Measurements from ENCODE around the gene TMBIM1. TPM values are rescaled to one million over a fixed set of nuclear protein-coding genes. Genes with fewer than 3 reads are reported as not detected.

The TMBIM1 gene
- total and polyA plus RNA-seq, 5 donors = 64.3 to 158 (median 106) TPM

- 54% methylated on average over 5 of the region's 5 CpGs for WGBS
- Histone ChIP-seq H3K27ac (ENCODE audit: low read length) (no peak overlapping the region), H3K4me3 (ENCODE audit: low read length) (no peak overlapping the region), H3K4me1 (ENCODE audit: control insufficient read depth, insufficient read depth, low read length) (peaks cover 6% of the 10 kb centered on the region), H3K27me3 (ENCODE audit: control insufficient read depth, insufficient read depth) (no peaks in the 10 kb centered on the region), H3K9me3 (ENCODE audit: control insufficient read depth, low read length) (no peaks in the 10 kb centered on the region)
- no peak for ATAC-seq
- intact Hi-C loops (cut with DNase I) = no loop called here
- DNase-seq = peak in 1 of 3 donors; percentile 49
Measured at GRCh38 chr2:218271865-218272530, 20.3 kb downstream of the TMBIM1 start.

DNA sequence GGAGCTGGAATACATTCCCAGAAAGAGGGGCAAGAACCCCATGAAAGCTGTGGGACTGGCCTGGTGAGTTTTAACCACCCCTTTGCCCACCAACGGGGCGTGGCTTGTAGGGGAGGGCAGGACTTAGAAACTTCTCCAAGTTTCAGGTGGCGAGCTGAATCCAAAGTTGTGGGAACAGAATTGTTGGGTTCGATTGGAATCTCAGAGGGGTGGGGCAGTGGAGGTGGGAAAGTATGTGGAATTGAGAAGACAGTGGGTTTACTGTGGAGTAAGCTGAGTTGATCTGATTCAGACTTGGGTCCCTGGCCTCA lies 20.9 kb downstream of the TMBIM1 start:
- no peaks in the 10 kb centered on the region for H3K27me3 ChIP-seq (ENCODE audit: control insufficient read depth, insufficient read depth)
- peaks cover 6% of the 10 kb centered on the region for H3K4me1 ChIP-seq (ENCODE audit: control insufficient read depth, insufficient read depth, low read length)
- H3K9me3 ChIP-seq (ENCODE audit: control insufficient read depth, low read length) = no peaks in the 10 kb centered on the region
- ATAC-seq = no peak
- WGBS = 54% methylated on average over 4 of the region's 4 CpGs
- H3K4me3 ChIP-seq (ENCODE audit: low read length) = peak overlapping the region; percentile 86
- intact Hi-C loops (cut with DNase I) = no loop called here
- no peak overlapping the region for H3K27ac ChIP-seq (ENCODE audit: low read length)
- peak in 1 of 3 donors; percentile 51 for DNase-seq

DNA sequence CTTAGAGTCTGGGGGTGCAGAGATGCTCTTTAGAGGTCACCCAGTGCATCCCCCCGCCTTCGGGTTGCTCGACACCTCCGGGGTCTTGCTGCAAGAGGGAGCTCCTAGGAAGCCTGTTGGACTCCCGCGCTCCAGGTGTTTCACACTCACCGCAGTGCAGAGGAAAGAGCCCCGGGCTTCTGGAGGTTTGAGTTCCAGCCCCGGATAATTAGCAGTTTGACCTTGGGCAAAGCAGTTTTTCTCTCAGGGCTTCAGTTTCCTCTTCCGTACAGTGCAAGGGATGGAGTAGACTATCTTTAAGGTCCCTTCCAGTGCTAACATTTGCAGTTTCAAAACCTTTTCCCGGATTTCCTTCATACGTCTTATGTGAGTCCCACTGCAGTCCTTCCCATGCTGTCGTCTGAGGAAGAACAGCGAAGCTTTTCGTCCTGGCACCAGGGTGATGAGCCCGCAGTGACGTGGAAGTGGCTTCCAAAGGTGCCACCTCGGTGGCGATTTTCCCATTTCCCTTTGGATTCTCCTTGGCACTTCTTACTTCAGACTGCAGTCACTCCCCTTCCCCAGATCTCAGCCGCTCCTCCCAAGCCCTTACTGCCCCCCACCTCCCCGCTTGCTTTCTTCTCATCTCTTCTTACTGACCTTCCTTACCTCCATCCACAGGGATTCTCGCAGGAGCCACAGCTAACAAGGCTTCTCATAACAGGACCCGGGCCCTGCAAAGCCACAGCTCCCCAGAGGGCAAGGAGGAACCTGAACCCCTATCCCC lies 21.4 kb downstream of the TMBIM1 start:
- H3K27ac ChIP-seq (ENCODE audit: low read length) = peak overlapping the region; percentile 61

GRCh38 chr2:218269900-218270720 lies 22.2 kb downstream of the TMBIM1 start, which contains the start of the genes AAMP and PNKD:
Gene AAMP, minus strand, starts transcription at chr2:218270137. Its CDS starts 51 bp downstream, at chr2:218270086.
Gene PNKD, plus strand, starts transcription at chr2:218270519. Its CDS starts 17 bp downstream, at chr2:218270536.
- Histone ChIP-seq H3K9me3 (ENCODE audit: control insufficient read depth, low read length) (no peaks in the 10 kb centered on the region), H3K27ac (ENCODE audit: low read length) (peak within 1 kb of the TSS; percentile 61), H3K4me3 (ENCODE audit: low read length) (peak within 1 kb of the TSS; percentile 86), H3K27me3 (ENCODE audit: control insufficient read depth, insufficient read depth) (no peaks in the 10 kb centered on the region), H3K4me1 (ENCODE audit: control insufficient read depth, insufficient read depth, low read length) (peaks cover 6% of the 10 kb centered on the region)
- peak; percentile 100 for DNase-seq
- under 1% methylated on average over 64 of the region's 64 CpGs for WGBS
- peak; percentile 92 to 95 for ATAC-seq
- intact Hi-C loops (cut with DNase I) = no loop called here

More for the DNA sequence above, 21.4 kb downstream of the TMBIM1 start:
- H3K4me3 ChIP-seq (ENCODE audit: low read length) = peak overlapping the region; percentile 86
- intact Hi-C loops (cut with DNase I) = no loop called here
- no peaks in the 10 kb centered on the region for H3K27me3 ChIP-seq (ENCODE audit: control insufficient read depth, insufficient read depth)
- H3K9me3 ChIP-seq (ENCODE audit: control insufficient read depth, low read length) = no peaks in the 10 kb centered on the region
- DNase-seq (peak in 1 of 3 donors; percentile 71), ATAC-seq (peak in 1 of 2 donors; percentile 0)
- WGBS = 6% methylated on average over 23 of the region's 23 CpGs
- peaks cover 6% of the 10 kb centered on the region for H3K4me1 ChIP-seq (ENCODE audit: control insufficient read depth, insufficient read depth, low read length)

DNA sequence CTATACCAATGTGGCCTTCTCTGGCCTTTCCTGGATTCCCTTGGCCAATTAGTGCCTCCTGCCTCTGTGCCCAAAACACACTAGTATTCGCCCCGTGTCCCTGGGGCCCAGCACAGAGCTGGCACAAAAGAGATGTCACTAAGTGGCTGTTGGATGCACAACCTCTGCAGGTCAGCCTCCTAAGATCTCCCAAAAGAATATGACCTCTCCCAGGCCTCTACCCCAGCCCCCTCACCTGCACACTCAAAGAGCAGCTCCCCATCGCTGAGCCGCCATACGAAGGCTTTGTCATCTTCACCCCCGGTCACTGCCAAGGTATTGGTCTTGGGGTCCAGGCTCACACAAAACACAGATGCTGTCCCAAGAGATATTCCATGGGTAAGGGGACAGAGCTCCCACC lies 25.0 kb downstream of the TMBIM1 start:
- no peak for ATAC-seq
- no peak overlapping the region for H3K27ac ChIP-seq (ENCODE audit: low read length)
- whole genome bisulfite sequencing = 97% methylated on average over 6 of the region's 6 CpGs
- intact Hi-C loops (cut with DNase I) = no loop called here
- H3K4me3 ChIP-seq (ENCODE audit: low read length) = no peak overlapping the region
- peaks cover 14% of the 10 kb centered on the region for H3K4me1 ChIP-seq (ENCODE audit: control insufficient read depth, insufficient read depth, low read length)
- H3K9me3 ChIP-seq (ENCODE audit: control insufficient read depth, low read length) = no peaks in the 10 kb centered on the region
- no peaks in the 10 kb centered on the region for H3K27me3 ChIP-seq (ENCODE audit: control insufficient read depth, insufficient read depth)
- peak in 1 of 3 donors; percentile 30 for DNase-seq

GRCh38 chr2:218266316-218266979 lies 25.9 kb downstream of the TMBIM1 start:
- H3K27me3 ChIP-seq (ENCODE audit: control insufficient read depth, insufficient read depth) = no peaks in the 10 kb centered on the region
- 93% methylated on average over 15 of the region's 15 CpGs for WGBS
- intact Hi-C loops (cut with DNase I) = no loop called here
- no peak overlapping the region for H3K4me3 ChIP-seq (ENCODE audit: low read length)
- no peaks in the 10 kb centered on the region for H3K9me3 ChIP-seq (ENCODE audit: control insufficient read depth, low read length)
- H3K4me1 ChIP-seq (ENCODE audit: control insufficient read depth, insufficient read depth, low read length) = peaks cover 17% of the 10 kb centered on the region
- DNase-seq (peak in 2 of 3 donors; percentile 44), ATAC-seq (no peak)
- no peak overlapping the region for H3K27ac ChIP-seq (ENCODE audit: low read length)

DNA sequence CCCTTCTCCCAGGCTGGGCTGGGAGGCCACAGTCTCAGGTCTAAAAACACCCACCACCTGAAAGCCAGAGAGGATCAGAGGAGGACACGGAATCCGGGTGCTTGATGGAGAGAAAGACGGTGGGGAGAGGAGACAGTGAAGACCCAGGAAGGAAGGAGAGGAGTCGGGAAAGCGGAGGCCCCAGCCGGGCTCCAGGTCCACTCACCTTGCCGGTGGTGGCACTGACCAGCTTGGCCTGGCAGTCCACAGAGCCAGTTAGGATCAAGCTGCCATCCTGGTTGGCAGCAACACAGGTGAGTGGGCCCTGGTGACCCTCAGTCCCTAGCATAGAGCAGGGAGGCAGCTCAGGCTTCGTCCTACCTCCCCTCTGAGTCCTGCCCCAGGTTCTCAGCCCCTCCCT lies 26.7 kb downstream of the TMBIM1 start:
- no peaks in the 10 kb centered on the region for H3K9me3 ChIP-seq (ENCODE audit: control insufficient read depth, low read length)
- no peak overlapping the region for H3K27ac ChIP-seq (ENCODE audit: low read length)
- intact Hi-C loops (cut with DNase I) = no loop called here
- no peaks in the 10 kb centered on the region for H3K27me3 ChIP-seq (ENCODE audit: control insufficient read depth, insufficient read depth)
- no peak overlapping the region for H3K4me3 ChIP-seq (ENCODE audit: low read length)
- DNase-seq (peak in 2 of 3 donors; percentile 38 to 49), ATAC-seq (no peak)
- 87% methylated on average over 8 of the region's 8 CpGs for WGBS
- H3K4me1 ChIP-seq (ENCODE audit: control insufficient read depth, insufficient read depth, low read length) = peaks cover 17% of the 10 kb centered on the region

- DNase-seq = peak in 2 of 3 donors; percentile 49 to 57
- intact Hi-C loops (cut with DNase I) = no loop called here
- H3K27me3 ChIP-seq (ENCODE audit: control insufficient read depth, insufficient read depth) = no peaks in the 10 kb centered on the region
- WGBS = 88% methylated on average over 22 of the region's 22 CpGs
- no peak overlapping the region for H3K4me3 ChIP-seq (ENCODE audit: low read length)
- peaks cover 24% of the 10 kb centered on the region for H3K4me1 ChIP-seq (ENCODE audit: control insufficient read depth, insufficient read depth, low read length)
- no peak for ATAC-seq
- H3K27ac ChIP-seq (ENCODE audit: low read length) = no peak overlapping the region
- no peaks in the 10 kb centered on the region for H3K9me3 ChIP-seq (ENCODE audit: control insufficient read depth, low read length)
Measured at GRCh38 chr2:218264773-218265561, 27.3 kb downstream of the TMBIM1 start.

DNA sequence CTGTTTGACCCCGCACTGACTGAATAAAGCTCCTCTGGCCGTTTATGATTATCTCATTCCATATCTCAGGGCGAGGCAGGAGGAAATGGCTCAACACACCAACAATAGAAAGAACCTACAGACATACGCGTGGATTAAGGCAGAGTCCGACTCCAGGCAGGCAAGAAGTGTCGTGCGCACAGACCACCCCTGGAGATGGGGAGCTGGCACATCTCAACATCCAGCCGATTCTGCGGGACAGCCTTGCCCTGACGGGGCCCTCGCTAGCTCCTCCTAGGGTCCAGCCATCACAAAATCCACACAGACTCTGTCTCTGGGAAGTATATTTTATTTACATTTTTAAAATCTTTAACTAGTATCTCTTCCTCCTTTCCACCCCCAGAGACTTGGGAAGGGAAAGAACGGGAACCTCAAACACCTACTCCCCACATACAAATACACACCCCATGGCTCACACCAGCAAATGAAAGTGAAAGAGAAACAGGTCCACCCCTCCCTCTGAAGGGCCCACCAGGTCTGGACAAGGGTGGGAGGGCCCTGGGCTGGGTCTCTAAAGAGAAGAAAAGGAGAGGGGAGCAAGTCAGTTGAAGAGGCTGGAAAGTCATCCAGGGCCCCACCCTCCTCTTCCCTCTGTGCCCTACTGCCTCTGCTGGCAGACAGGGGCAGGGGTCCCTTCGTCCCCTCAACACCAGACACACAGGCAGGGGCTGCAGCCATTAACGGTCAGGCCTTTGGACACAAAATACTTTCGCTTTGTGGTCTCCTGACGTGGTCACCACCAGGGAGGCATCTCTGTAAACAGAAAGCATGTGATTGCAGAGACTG lies 28.3 kb downstream of the TMBIM1 start:
- DNase-seq = peak in 2 of 3 donors; percentile 40 to 58
- intact Hi-C loops (cut with DNase I) = no loop called here
- ATAC-seq = no peak
- Histone ChIP-seq H3K4me3 (ENCODE audit: low read length) (no peak overlapping the region), H3K27ac (ENCODE audit: low read length) (no peak overlapping the region), H3K4me1 (ENCODE audit: control insufficient read depth, insufficient read depth, low read length) (peaks cover 25% of the 10 kb centered on the region), H3K9me3 (ENCODE audit: control insufficient read depth, low read length) (no peaks in the 10 kb centered on the region), H3K27me3 (ENCODE audit: control insufficient read depth, insufficient read depth) (no peaks in the 10 kb centered on the region)
- WGBS = 69% methylated on average over 17 of the region's 17 CpGs

Measured in right cardiac atrium (tissue), 5 donors.